HG03460 (cell line): ENCODE measurements around the gene FAM124A.
"Not testable (repeated sequence)": the region's sequence is repeated elsewhere in the genome, so short reads cannot be mapped to it uniquely, and the experiment has no call there.

ENCODE experiments used
- ATAC-seq: cut with Tn5 transposase; IDR thresholded peaks from one replicate; pipeline ENCODE4 v1.9.1; 2021; ENCODE audit not compliant: unreplicated experiment

FAM124A gene

GRCh38 chr13:51266642-51267041 is 44.4 kb downstream of the FAM124A start:
- ATAC-seq = no peak

- ATAC-seq = no peak
Observed at GRCh38 chr13:51267622-51268021, 45.4 kb downstream of the FAM124A start.

- ATAC-seq = no peak
Observed at GRCh38 chr13:51269039-51269438, 46.8 kb downstream of the FAM124A start.

GRCh38 chr13:51270623-51271415 is 48.6 kb downstream of the FAM124A start:
- ATAC-seq = no peak

- no peak for ATAC-seq
Observed at GRCh38 chr13:51271528-51272085, 49.4 kb downstream of the FAM124A start.

- ATAC-seq = no peak
Observed at GRCh38 chr13:51275101-51275500, 52.9 kb downstream of the FAM124A start.

- ATAC-seq = no peak
Observed at GRCh38 chr13:51276636-51277035, 54.4 kb downstream of the FAM124A start.

GRCh38 chr13:51277928-51278327 is 55.7 kb downstream of the FAM124A start:
- no peak for ATAC-seq

GRCh38 chr13:51278426-51279130 is 56.4 kb downstream of the FAM124A start:
- ATAC-seq = no peak

GRCh38 chr13:51280379-51280940 is 58.3 kb downstream of the FAM124A start:
- no peak for ATAC-seq

GRCh38 chr13:51282322-51282721 is 60.1 kb downstream of the FAM124A start:
- no peak for ATAC-seq

GRCh38 chr13:51282923-51283322 is 60.7 kb downstream of the FAM124A start:
- ATAC-seq = not testable (repeated sequence)

GRCh38 chr13:51283371-51283770 is 61.2 kb downstream of the FAM124A start:
- ATAC-seq = no peak

- ATAC-seq = no peak
Observed at GRCh38 chr13:51284339-51284738, 62.1 kb downstream of the FAM124A start.

GRCh38 chr13:51286135-51287002 is 64.2 kb downstream of the FAM124A start:
- no peak for ATAC-seq

- no peak for ATAC-seq
Observed at GRCh38 chr13:51287758-51288157, 65.6 kb downstream of the FAM124A start.

GRCh38 chr13:51288254-51288653 is 66.1 kb downstream of the FAM124A start:
- ATAC-seq = not testable (repeated sequence)

- no peak for ATAC-seq
Observed at GRCh38 chr13:51291341-51291740, 69.1 kb downstream of the FAM124A start.

- no peak for ATAC-seq
Observed at GRCh38 chr13:51292000-51292565, 69.9 kb downstream of the FAM124A start.

GRCh38 chr13:51297556-51297955 is 75.4 kb downstream of the FAM124A start:
- no peak for ATAC-seq
